Cardiac muscle cell (in vitro differentiated cells and primary cell): ENCODE data around the gene MYRFL. TPM values are rescaled to one million over a fixed set of nuclear protein-coding genes. Genes with fewer than 3 reads are reported as not detected.
"Not testable (repeated sequence)": the region's sequence is repeated elsewhere in the genome, so short reads cannot be mapped to it uniquely, and the experiment has no call there.

Source experiments
- DNase-seq, 2 donors: peaks; one replicate each; pipeline versions ENCODE4 v3.0.0 to v3.0.0-alpha.2; 2010 to 2017; ENCODE audit warnings: low read depth in 1 of 2, low spot score in 1 of 2
- H3K27ac ChIP-seq: fragments of 200-600 bp; sonication (generic); 2 replicates; pipeline ENCODE4 v1.5.1; 2016
- H3K27me3 ChIP-seq: fragments of 200-600 bp; sonication (generic); 2 replicates; pipeline ENCODE4 v1.6.0; 2016; ENCODE audit warnings: control low read depth
- H3K36me3 ChIP-seq: fragments of 200-600 bp; sonication (generic); 2 replicates; pipeline ENCODE4 v1.5.1; 2016; ENCODE audit warnings: control low read depth
- H3K4me1 ChIP-seq: fragments of 200-600 bp; sonication (generic); 2 replicates; pipeline ENCODE4 v1.8.1; 2017; ENCODE audit warnings: low read depth, mild to moderate bottlenecking, mixed run types
- H3K4me3 ChIP-seq: fragments of 200-600 bp; sonication (generic); 2 replicates; pipeline ENCODE4 v1.5.1; 2016; ENCODE audit warnings: mild to moderate bottlenecking
- H3K9me3 ChIP-seq: fragments of 200-600 bp; sonication (generic); 2 replicates; pipeline ENCODE4 v1.5.1; 2017; ENCODE audit warnings: low read depth, mild to moderate bottlenecking, control low read depth
- CTCF ChIP-seq: IDR thresholded peaks from 2 replicates; pipeline ENCODE4 v1.5.1; 2012; ENCODE audit warnings: low read depth, mild to moderate bottlenecking, low read length
- polyA plus RNA-seq: library from polyadenylated mRNA; unstranded; fragments of >200 nt; fragmentation: Nextera tagmentation; extraction: Ambion mirVana; gene quantifications from 2 replicates; pipeline ENCODE4 v1.2.1, GENCODE V29; 2016
- total RNA-seq: library from RNA; depleted of rRNA; stranded (reverse); fragments of >200 nt; gene quantifications from 2 replicates; pipeline ENCODE4 v1.2.3, GENCODE V29; 2016

MYRFL gene
- total RNA-seq, result 2.2 and 2.3 TPM in 2 replicates
- 0.79 and 3.5 TPM in 2 replicates for polyA plus RNA-seq

GRCh38 chr12:69824966-69825560, at the start of gene MYRFL:
TSS of gene MYRFL (plus strand) at chr12:69825227. CDS start at chr12:69825518, 291 bp downstream.
- DNase-seq, result no peak

GRCh38 chr12:69779928-69780327, 45.1 kb upstream of the MYRFL start:
- no peaks in the 10 kb centered on the region for H3K27me3 ChIP-seq
- H3K9me3 ChIP-seq, result no peaks in the 10 kb centered on the region
- H3K4me1 ChIP-seq, result no peaks in the 10 kb centered on the region
- H3K4me3 ChIP-seq, result no peak overlapping the region
- DNase-seq, result peak in 1 of 2 donors; percentile 64
- peak; percentile 76 for TF ChIP-seq CTCF
- H3K36me3 ChIP-seq, result peaks cover 3% of the 10 kb centered on the region
- no peak overlapping the region for H3K27ac ChIP-seq

More at GRCh38 chr12:69824966-69825560, at the start of gene MYRFL:
- TF ChIP-seq CTCF, result no peak
- no peak within 1 kb of the TSS for H3K4me3 ChIP-seq
- H3K9me3 ChIP-seq, result no peaks in the 10 kb centered on the region
- H3K27ac ChIP-seq, result no peak within 1 kb of the TSS
- H3K4me1 ChIP-seq, result peaks cover 4% of the 10 kb centered on the region
- no peaks in the 10 kb centered on the region for H3K36me3 ChIP-seq
- H3K27me3 ChIP-seq, result no peaks in the 10 kb centered on the region

GRCh38 chr12:69783365-69783764, 41.7 kb upstream of the MYRFL start:
- Histone ChIP-seq H3K27ac (no peak overlapping the region), H3K4me3 (no peak overlapping the region), H3K27me3 (no peaks in the 10 kb centered on the region), H3K9me3 (no peaks in the 10 kb centered on the region), H3K4me1 (no peaks in the 10 kb centered on the region), H3K36me3 (peaks cover 20% of the 10 kb centered on the region)
- no peak for DNase-seq
- TF ChIP-seq CTCF, result no peak

GRCh38 chr12:69789351-69789750, 35.7 kb upstream of the MYRFL start:
- Histone ChIP-seq H3K9me3 (no peaks in the 10 kb centered on the region), H3K27me3 (no peaks in the 10 kb centered on the region), H3K27ac (no peak overlapping the region), H3K4me3 (no peak overlapping the region), H3K36me3 (peaks cover 25% of the 10 kb centered on the region), H3K4me1 (no peaks in the 10 kb centered on the region)
- no peak for TF ChIP-seq CTCF
- DNase-seq, result no peak

GRCh38 chr12:69792533-69792932, 32.5 kb upstream of the MYRFL start:
- peaks cover 38% of the 10 kb centered on the region for H3K36me3 ChIP-seq
- H3K27me3 ChIP-seq, result no peaks in the 10 kb centered on the region
- H3K9me3 ChIP-seq, result no peaks in the 10 kb centered on the region
- no peak overlapping the region for H3K27ac ChIP-seq
- no peaks in the 10 kb centered on the region for H3K4me1 ChIP-seq
- H3K4me3 ChIP-seq, result no peak overlapping the region
- TF ChIP-seq CTCF, result no peak
- DNase-seq, result no peak

GRCh38 chr12:69807101-69807897, 17.7 kb upstream of the MYRFL start:
- H3K27ac ChIP-seq, H3K4me1 ChIP-seq, H3K27me3 ChIP-seq, H3K4me3 ChIP-seq, H3K36me3 ChIP-seq, H3K9me3 ChIP-seq, DNase-seq: not testable (repeated sequence)
